Osteoblast (primary cell): ENCODE data around the gene PLEKHG5. TPM values are rescaled to one million over a fixed set of nuclear protein-coding genes. Genes with fewer than 3 reads are reported as not detected.

Experiments
- DNase-seq: peaks from one replicate; pipeline ENCODE4 v3.0.0; 2011; ENCODE audit warnings: low spot score, mixed read lengths; ENCODE audit not compliant: insufficient read length; ENCODE audit errors: missing footprints
- H2AFZ ChIP-seq: 2 replicates; pipeline ENCODE4 v1.6.0; 2011; ENCODE audit warnings: mild to moderate bottlenecking, low read length
- H3K27ac ChIP-seq: 2 replicates; pipeline ENCODE4 v1.5.1; 2011; ENCODE audit warnings: mild to moderate bottlenecking, low read depth, low read length, moderate library complexity
- H3K27me3 ChIP-seq: 2 replicates; pipeline ENCODE4 v1.6.0; 2012; ENCODE audit warnings: mild to moderate bottlenecking, control low read depth, inconsistent platforms, low read length, moderate library complexity; ENCODE audit not compliant: insufficient read depth
- H3K36me3 ChIP-seq: 2 replicates; pipeline ENCODE4 v1.5.1; 2011; ENCODE audit warnings: mild to moderate bottlenecking, low read length, control low read depth, moderate library complexity; ENCODE audit not compliant: insufficient read depth
- H3K4me1 ChIP-seq: 2 replicates; pipeline ENCODE4 v1.5.1; 2011; ENCODE audit warnings: mild to moderate bottlenecking, low read length, control low read depth, moderate library complexity; ENCODE audit not compliant: insufficient read depth
- H3K4me2 ChIP-seq: 2 replicates; pipeline ENCODE4 v1.6.0; 2011; ENCODE audit warnings: mild to moderate bottlenecking, low read length; ENCODE audit not compliant: insufficient read depth
- H3K4me3 ChIP-seq: fragments of 200-600 bp; sonication (generic); 3 replicates; pipeline ENCODE4 v1.5.1; 2012; ENCODE audit warnings: mild to moderate bottlenecking, low read length, inconsistent platforms; ENCODE audit not compliant: insufficient read depth
- H3K79me2 ChIP-seq: 2 replicates; pipeline ENCODE4 v1.6.0; 2012; ENCODE audit warnings: mild to moderate bottlenecking, low read length, control low read depth, inconsistent platforms; ENCODE audit not compliant: insufficient read depth
- H3K9me3 ChIP-seq: 2 replicates; pipeline ENCODE4 v1.5.1; 2011; ENCODE audit warnings: low read depth, low read length, control low read depth
- H4K20me1 ChIP-seq: 2 replicates; pipeline ENCODE4 v1.6.0; 2012; ENCODE audit warnings: mild to moderate bottlenecking, low read length, control low read depth; ENCODE audit not compliant: insufficient read depth
- small RNA-seq: library from RNA; depleted of rRNA; stranded (forward); fragments of <200 nt; gene quantifications from one replicate; pipeline ENCODE3, GENCODE V24; 2012
- total RNA-seq: library from RNA; depleted of rRNA; stranded (reverse); fragments of >200 nt; gene quantifications from 2 replicates; pipeline ENCODE4 v1.2.3, GENCODE V29; 2012
- TF ChIP-seq, protein P1 (sequence below): IDR thresholded peaks from 2 replicates; pipeline ENCODE4 v1.5.1; 2011; ENCODE audit warnings: mild to moderate bottlenecking, low read depth, low read length, moderate library complexity; ENCODE audit errors: extremely low read depth

The PLEKHG5 gene
- total RNA-seq, 1 donor, result 11.2 TPM

DNA sequence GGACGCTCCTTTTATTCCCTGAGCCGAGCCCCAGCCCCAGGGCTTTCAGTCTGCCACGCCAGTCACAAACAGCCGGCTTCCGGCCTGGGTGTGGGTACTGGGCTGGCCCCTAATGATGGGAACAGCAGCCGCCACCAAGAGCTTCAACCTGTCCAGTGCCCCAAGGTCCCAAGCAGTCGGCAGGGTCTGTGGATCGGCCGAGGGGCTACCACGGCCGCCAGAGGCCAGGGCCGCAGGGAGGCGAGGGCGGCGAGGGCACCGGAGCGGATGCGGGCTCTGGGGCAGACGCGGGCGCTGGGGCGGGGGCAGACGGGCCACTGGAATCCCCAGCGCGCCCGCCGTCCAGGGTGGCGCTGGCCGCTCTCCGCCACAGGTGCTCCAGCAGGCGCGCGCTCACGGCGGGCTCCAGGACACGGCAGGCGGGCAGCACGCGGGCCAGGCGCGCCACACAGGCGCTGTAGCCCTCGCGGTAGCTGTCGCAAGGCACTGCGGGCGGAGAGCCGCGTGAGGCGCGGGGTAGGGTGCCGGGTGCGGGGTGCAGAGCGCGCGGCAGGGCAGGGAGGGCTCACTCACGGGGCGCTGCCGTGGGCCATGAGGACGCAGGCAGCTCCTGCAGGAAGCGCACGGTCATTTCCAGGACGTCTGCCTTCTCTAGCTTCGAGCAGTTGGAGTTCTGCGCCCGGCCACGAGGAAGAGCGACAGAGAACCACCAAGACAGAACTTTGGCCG is 72.6 kb downstream of the PLEKHG5 start:
- no peak overlapping the region for H2AFZ ChIP-seq
- H4K20me1 ChIP-seq, result peaks cover 3% of the 10 kb centered on the region
- H3K79me2 ChIP-seq, result no peaks in the 10 kb centered on the region
- H3K9me3 ChIP-seq, result no peaks in the 10 kb centered on the region
- peak; percentile 90 for DNase-seq
- no peak overlapping the region for H3K4me3 ChIP-seq
- TF ChIP-seq, protein P1, sequence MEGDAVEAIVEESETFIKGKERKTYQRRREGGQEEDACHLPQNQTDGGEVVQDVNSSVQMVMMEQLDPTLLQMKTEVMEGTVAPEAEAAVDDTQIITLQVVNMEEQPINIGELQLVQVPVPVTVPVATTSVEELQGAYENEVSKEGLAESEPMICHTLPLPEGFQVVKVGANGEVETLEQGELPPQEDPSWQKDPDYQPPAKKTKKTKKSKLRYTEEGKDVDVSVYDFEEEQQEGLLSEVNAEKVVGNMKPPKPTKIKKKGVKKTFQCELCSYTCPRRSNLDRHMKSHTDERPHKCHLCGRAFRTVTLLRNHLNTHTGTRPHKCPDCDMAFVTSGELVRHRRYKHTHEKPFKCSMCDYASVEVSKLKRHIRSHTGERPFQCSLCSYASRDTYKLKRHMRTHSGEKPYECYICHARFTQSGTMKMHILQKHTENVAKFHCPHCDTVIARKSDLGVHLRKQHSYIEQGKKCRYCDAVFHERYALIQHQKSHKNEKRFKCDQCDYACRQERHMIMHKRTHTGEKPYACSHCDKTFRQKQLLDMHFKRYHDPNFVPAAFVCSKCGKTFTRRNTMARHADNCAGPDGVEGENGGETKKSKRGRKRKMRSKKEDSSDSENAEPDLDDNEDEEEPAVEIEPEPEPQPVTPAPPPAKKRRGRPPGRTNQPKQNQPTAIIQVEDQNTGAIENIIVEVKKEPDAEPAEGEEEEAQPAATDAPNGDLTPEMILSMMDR, result no peak
- no peak overlapping the region for H3K27ac ChIP-seq
- H3K4me2 ChIP-seq, result no peak overlapping the region
- peaks cover 88% of the 10 kb centered on the region for H3K27me3 ChIP-seq
- no peaks in the 10 kb centered on the region for H3K36me3 ChIP-seq
- H3K4me1 ChIP-seq, result peaks cover 14% of the 10 kb centered on the region

DNA sequence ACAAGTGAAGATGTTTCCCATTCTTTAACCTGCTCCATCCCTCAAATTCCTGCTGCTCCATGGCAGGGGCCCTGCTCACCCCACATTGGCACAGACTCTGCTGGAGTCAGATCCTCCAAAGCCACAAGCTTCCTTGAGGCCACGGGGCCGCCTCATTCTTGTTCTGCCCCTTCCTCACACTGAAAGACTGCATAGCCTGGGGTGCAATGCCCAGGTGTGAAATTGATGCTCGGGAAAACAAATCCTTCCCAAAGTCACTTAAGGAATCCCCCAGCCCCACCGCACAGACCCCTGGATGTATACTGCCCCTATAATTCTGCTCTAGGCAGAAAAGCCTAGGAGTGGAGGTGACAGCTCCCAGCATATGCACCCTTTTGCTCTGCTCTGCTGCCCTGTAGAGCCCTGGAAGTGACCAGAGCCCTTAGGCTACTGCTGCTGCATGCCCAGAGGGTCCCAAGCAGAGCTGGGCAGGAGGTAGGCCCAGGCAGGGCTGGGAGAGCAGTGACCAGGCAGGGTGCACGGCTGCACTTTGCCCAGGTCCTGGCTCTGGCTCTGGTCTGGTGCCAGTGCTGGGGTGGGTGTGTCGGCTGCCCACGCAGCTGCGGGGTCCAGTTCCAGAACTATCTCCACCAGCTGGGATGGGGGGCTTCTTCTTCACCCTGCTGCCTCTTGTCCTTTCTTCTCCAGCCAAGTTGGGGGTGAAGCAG is 73.4 kb downstream of the PLEKHG5 start:
- Histone ChIP-seq H3K4me1 (peaks cover 12% of the 10 kb centered on the region), H2AFZ (no peak overlapping the region), H3K27ac (no peak overlapping the region), H3K9me3 (no peaks in the 10 kb centered on the region), H3K79me2 (no peaks in the 10 kb centered on the region), H3K4me3 (no peak overlapping the region), H3K36me3 (no peaks in the 10 kb centered on the region), H4K20me1 (peaks cover under 1% of the 10 kb centered on the region), H3K27me3 (peaks cover 86% of the 10 kb centered on the region), H3K4me2 (no peak overlapping the region)
- TF ChIP-seq, protein P1, result no peak
- peak; percentile 91 for DNase-seq

Small RNA genes lying within 50 kb of the gene (small RNA-seq; reads per million reads assigned to genes)
- gene MIR4252 (not detected), gene RNU6-731P (not detected)

Other genes with a start within 250 kb of the PLEKHG5 start
- gene HES3, start 247.5 kb downstream of the PLEKHG5 start, total RNA-seq, result not detected in 2 replicates
- gene GPR153, start 230.6 kb downstream of the PLEKHG5 start, total RNA-seq, result 2.9 and 4.0 TPM in 2 replicates
- 9.1 and 10.9 TPM in 2 replicates for gene ACOT7, start 97.9 kb downstream of the PLEKHG5 start, total RNA-seq
- gene HES2, start 71.7 kb downstream of the PLEKHG5 start, total RNA-seq, result not detected in 2 replicates
- gene ESPN, start 66.9 kb downstream of the PLEKHG5 start, total RNA-seq, result not detected in 2 replicates
- 3.3 and 5.0 TPM in 2 replicates for gene TNFRSF25, start 25.5 kb downstream of the PLEKHG5 start, total RNA-seq
- 31.1 and 32.1 TPM in 2 replicates for gene NOL9, start 62.8 kb upstream of the PLEKHG5 start, total RNA-seq
- gene TAS1R1, start 63.6 kb upstream of the PLEKHG5 start, total RNA-seq, result under 0.01 and 0.29 TPM in 2 replicates
- 11.5 and 14.5 TPM in 2 replicates for gene ZBTB48, start 88.3 kb upstream of the PLEKHG5 start, total RNA-seq
- gene KLHL21, start 111.2 kb upstream of the PLEKHG5 start, total RNA-seq, result 76.3 and 86.1 TPM in 2 replicates
- 13.4 and 16.8 TPM in 2 replicates for gene PHF13, start 122.1 kb upstream of the PLEKHG5 start, total RNA-seq
- 19.2 and 19.5 TPM in 2 replicates for gene THAP3, start 133.2 kb upstream of the PLEKHG5 start, total RNA-seq
- gene DNAJC11, start 210.1 kb upstream of the PLEKHG5 start, total RNA-seq, result 26.8 and 29.5 TPM in 2 replicates